Measurements from ENCODE around the gene FEN1.

FEN1 gene

DNA sequence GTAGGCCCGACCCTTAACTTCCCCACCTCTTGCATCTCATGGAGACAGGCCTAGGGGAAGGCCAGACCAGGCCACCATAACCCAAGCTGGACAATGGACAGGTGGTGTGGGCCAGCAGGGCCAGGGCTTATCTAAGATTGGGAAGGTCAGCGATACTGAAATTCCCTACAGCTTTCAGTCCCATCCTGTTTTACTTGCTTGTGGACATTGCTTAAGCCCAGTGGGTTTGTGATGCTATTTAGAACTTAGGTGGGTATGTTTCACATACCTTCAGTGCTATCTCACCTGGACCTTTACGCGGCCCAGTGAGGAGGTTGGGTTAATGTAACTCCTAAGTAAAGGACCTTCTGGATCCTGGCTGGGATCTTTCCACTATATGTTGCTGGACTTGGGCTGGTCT is 37.1 kb downstream of the FEN1 start:
- intact Hi-C loops (cut with DNase I) = no loop called here
- no peak for DNase-seq

DNA sequence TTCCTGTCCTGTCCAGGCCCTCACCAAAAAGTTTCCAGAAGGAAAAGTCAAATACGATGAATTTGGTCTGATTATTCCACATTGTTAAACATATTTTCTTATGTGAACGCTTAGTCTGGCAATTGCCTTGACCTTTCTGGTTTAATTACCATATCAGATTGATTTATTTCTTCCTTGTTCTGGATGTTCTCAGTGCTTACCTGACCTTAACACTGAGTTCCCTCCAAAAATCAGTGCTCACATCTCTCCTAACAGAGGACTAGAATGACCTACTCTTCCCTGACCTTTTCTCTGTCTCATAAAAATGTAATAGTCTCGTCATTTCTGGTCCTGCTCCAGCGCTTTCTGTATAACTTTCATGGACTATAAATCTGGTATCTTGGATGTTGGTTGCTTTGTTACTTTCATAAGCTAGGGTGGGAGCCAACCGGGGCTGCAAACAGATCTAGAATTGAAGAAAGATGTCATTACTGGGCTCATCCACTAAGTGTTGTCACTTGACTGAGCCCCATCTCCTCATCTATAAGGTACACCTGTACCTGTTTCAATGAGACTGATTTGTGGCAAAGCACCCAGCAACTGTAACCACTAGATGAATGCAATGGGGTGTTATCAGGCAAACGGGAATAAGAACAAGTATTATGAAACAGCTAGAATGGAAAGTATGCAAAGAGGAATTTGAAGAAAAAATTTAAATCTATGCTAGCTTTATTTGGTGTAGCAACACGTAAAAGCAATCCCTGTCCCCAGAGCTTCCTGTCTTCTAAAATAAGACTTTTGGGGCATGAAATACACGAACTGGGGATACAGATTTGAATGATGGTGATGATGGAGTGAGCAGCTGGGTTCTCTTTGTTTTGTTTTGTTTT is 37.8 kb downstream of the FEN1 start:
- DNase-seq = no peak
- intact Hi-C loops (cut with DNase I) = no loop called here

DNA sequence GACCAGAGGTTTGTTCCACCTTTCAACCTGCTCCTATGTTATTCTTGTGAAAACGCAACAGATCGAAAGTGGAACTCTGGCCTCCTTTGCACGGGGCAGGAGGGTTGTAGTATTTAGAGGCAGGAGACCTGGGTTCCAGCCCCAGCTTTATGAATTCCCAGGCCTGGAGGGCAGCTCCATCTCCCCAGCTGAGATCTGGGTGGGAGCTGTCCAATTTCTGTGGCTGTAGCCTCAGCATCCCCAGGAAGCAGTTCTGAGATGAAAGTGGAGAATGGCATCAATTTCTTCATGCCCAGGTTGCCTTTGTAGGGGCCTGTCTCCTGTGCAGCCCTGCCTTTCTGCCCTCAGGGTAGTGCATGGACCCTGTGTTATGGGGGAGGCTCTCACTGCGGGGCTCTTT is 39.5 kb downstream of the FEN1 start:
- intact Hi-C loops (cut with DNase I) = no loop called here
- DNase-seq = no peak

DNA sequence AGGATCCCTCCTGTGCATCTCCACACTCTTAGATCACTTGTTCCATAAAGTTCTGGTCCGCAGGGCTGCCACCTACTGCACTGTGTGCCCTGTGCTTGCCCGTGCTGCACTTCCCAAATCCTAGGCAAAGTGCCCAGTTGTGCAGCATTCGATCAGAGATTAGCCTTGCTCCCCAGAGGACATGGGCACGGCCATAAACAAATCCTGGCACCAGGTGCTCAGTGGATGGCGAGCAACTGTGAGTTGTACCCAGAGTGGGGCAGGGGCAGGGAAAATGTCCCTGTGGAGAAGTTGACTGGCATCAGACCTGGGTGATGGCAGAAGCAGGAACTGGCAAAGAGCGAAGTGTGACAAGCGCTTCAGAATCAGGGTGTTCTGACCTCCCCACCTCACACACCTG is 40.0 kb downstream of the FEN1 start:
- intact Hi-C loops (cut with DNase I) = no loop called here
- DNase-seq = no peak

DNA sequence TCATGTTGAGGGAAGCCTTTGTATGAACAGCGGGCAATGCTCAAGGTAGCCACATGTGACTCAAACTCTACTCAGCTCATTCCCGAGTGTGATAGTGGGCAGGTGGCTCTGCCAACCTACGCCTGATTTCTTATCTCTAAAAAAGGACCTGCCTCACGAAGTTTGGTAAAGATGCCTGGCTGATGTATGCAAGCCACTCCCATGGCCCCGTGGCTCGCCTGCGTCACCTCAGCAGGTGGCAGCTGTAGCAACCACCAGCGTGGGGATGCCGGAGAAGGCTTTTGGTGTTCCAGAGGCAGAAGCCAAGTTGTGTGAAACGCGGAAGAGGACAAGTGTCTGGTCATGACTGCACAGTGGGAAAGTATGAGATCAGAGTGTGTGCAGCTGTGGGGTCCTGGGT is 40.8 kb downstream of the FEN1 start:
- intact Hi-C loops (cut with DNase I) = no loop called here
- DNase-seq = no peak

DNA sequence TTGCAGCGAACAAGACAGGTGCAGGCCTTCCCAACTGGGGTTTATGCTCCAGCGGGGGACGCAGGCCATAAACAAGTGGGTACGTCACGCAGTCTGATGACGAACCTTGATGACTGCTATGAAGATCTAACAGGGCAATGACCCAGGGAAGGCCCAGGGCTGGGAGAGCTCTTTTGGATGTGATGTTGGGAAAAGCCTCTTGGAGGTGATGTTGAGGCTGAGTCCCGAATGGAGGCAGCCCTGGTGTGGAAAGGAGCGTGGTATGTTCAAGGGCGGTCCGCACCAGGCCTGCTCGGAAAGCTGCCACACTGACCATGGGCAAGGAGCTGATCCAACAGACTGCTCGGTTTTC is 41.2 kb downstream of the FEN1 start:
- DNase-seq = no peak
- intact Hi-C loops (cut with DNase I) = no loop called here

DNA sequence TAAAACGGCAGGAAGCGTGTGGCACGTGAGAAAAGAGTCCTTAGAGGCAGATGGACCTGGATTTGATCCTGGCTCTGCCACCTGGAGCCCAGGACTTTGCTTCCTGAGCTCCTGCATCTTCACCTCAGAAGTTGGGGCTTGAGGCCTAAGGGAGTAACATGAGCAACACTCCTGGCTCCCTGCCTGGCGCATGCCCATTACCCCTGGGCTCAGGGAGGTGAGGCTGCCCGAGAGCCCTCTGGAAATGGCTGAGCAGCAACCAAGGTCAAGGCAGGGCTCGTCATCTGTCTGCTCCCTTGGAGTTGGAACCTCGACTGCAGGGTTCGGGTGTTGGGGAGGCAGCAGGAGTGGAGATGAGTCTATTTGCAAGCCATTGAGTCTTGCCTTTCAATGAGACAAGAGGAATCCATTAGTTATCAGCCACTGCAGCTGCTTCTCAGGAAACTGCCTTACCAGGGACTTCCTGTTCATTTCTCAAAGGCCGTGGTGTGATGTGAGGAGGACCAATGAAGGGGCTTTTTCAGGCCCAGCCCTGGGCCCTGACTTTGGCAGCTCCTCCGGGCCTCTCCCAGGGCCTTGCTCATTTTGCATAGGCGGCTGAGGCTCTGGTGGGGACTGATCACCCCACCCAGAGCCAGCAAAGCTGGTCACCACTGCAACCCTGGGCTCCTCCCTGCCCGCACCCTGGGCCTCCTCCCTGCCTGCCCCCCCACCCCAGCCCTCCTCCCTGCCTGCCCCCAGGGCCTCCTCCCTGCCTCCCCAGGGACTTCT is 41.8 kb downstream of the FEN1 start:
- intact Hi-C loops (cut with DNase I) = no loop called here
- peak in 17 of 42 donors; percentile 20 to 68 (median 38) for DNase-seq

DNA sequence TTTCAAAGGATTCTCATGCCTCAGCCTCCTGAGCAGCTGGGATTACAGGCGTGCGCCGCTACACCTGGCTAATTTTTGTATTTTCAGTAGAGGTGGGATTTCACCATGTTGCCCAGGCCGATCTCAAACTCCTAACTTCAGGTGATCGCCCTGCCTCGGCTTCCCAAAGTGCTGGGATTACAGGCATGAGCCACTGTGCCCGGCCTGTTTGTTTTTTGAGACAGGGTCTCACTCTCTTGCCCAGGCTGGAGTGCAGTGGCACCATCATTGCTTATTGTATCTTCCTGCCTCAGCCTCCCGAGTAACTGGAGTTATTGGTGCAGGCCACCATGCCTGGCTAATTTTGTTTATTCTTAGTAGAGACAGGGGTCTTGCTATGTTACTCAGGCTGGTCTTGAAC is 43.5 kb downstream of the FEN1 start:
- no peak for DNase-seq
- intact Hi-C loops (cut with DNase I) = no loop called here

DNA sequence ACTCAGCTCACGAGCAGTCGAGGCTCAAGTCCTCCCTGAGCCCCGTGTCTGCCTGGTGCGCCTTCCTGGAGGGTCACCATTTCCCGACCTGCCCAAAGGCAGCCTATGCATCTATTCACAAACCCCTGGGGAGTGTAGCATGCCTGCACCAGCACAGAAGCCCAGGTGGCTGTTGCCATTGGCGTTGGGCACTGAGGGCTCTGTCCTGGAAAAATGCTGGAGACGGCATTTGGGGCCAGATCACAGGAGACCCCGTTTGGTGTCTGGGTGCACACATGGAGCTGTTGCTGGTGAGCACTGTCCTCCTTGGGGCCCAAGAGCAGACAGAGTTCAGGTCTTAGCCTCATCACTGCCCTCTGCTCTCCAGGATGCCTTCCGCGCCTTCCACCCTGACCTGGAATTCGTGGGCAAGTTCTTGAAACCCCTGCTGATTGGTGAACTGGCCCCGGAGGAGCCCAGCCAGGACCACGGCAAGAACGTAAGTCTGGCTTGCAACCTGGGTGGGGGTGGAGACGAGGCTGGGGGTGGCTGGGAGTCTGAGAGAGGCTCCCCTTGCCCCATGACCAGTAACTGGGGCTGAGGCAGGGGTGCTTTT is 44.8 kb downstream of the FEN1 start:
- intact Hi-C loops (cut with DNase I) = no loop called here
- DNase-seq = no peak

DNA sequence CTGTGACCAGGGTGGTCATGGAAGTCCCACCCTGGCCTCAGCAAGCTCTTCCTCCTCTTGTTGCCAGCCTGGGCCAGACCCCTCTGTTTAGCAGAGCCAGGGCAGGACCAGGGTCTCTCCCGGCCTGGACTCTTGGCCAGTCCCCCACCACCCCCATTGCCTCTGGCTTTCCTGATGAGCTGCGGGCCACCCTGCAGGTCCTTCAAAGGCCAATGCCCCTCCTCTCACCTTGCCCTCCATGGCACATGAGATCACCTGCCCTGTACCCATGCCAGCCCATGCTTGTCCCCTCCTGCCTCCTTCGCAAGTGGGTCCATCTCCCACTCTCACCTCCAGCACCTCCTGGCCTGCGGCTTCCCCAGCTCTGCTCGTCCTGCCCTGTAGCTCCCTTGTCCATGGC is 45.8 kb downstream of the FEN1 start:
- intact Hi-C loops (cut with DNase I) = no loop called here
- no peak for DNase-seq

DNA sequence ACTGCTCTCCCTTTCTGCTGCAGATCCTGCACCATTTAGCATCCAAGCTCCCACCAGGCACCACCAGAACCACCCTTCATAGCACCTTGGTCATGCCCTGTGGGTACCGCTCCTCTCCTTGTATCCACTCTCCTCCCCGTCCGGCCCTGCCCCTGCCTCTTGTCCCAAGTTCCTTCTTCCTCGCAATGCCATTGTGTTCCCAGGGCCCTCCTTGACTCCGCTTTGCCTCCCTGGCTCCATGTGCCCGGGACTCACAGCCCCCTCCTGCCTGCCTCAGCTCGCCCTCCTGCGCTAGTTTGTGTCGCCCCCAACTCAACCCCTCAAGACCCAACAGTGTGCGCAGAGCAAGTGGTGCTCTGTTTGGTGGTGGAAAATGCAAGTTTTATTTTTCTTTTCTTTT is 46.2 kb downstream of the FEN1 start:
- intact Hi-C loops (cut with DNase I) = no loop called here
- DNase-seq = no peak

DNA sequence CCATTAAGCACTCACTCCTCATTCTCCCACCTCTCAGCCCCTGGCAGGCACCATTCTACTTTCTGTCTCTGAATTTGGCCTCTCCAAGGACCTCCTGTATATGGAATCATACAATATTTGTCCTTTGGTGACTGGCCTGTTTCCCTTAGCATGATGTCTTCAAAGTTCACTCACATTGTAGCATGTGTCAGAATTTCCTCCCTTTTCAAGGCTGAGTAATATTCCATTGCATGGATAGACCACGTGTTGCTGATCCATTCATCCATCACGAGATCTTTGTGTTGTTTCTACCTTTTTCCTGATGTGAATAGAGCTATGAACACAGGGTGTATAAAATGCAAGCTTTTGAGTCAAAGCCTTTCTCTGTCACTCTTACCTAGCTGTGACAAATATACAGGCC is 47.0 kb downstream of the FEN1 start:
- DNase-seq = no peak
- intact Hi-C loops (cut with DNase I) = no loop called here

DNA sequence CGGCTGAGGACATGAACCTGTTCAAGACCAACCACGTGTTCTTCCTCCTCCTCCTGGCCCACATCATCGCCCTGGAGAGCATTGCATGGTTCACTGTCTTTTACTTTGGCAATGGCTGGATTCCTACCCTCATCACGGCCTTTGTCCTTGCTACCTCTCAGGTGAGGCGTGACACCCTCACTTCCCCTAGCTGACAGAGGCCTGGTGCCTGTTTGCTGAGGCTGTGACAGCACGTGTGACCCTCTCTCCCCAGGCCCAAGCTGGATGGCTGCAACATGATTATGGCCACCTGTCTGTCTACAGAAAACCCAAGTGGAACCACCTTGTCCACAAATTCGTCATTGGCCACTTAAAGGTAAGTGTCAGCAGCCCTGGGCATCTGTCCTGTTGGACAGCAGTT is 47.7 kb downstream of the FEN1 start:
- intact Hi-C loops (cut with DNase I) = no loop called here
- no peak for DNase-seq

DNA sequence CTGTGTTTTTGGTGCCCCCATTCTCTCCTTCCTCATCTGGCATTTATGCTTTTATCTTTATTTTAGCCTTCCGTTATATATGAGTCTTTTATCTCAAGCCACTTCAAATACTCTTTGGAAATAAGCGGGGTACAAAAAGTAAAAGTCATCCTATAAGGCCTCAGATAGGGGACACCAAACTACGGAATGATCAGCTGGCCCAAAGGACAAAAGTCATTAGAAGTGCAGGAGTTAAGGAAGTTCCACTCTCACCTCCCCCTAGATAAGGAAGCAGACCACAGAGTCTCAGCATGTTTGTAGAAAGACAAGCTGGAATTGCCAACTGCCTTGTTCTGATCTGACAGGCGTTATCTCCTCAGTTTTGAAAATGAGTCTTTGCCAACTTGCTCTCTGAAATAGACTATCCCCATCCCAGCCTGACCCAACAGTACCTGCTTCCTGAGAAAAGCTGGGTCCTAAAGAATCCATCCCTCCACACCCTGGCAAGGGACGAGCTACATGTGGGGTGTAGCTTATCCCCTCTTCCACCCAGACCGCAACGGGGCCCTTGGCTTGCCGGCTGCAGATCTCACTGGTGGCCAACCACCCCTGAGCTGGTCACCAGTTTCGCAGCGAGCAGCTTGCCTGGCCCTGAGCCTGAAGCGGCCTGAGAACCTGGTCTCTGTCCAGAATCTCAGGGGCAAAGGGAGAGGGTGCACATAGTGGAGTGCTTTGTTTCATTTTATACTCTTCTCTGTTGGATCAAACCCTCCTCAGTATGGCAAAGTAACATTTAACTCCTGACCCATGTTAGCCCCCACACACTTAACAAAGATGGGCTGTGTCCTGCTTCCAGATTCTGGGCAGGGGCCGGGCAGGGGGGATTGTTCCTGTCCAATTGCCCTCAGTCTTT is 49.2 kb downstream of the FEN1 start:
- peak in 33 of 42 donors; percentile 28 to 79 (median 55) for DNase-seq
- intact Hi-C loops (cut with DNase I) = no loop called here

DNA sequence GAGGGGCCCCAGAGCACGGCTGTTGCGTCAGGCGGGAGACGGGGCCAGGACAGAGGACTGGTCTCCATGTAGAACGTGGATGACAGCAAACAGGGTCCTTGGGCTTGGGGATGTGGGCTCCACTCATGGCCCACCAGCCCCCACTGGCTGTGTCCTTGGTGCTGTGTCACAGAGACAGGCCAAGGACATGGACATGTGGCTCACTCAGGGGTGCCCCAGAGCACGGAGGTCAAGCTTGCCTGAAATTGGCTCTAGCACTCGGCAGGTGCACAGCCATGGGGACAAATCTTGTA is 49.8 kb downstream of the FEN1 start:
- intact Hi-C loops (cut with DNase I) = no loop called here
- DNase-seq = no peak

DNA sequence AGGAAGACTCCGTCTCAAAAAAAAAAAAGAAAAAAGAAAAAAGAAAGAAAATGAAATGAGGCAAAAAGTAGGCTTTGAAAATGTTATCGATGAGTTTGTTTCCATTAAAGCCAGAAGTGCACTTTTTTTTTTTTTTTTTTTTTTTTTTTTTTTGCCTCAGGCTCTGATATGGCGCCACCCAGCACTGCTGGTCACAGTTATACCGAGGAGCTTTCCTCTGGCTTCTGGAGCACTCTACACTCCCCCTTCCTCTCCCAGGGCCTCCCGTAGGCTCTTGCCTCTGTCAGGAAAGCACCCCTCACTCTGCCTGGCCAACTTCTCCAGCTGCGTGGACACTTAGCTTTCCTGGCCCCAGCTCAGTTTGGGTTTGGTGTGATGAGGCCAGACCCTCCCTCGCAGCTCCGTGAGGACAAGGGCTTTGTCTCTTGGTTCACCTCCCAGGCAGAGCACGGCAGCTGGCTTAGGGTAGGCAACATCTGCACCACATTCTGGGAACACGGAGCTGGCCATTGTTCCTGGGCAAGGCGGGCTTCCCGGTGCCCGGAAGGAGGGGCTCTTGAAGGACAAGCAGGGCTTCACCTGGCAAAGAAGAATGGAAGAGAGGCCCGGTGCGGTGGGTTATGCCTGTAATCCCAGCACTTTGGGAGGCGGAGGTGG is 52.3 kb downstream of the FEN1 start:
- intact Hi-C loops (cut with DNase I) = no loop called here
- no peak for DNase-seq

DNA sequence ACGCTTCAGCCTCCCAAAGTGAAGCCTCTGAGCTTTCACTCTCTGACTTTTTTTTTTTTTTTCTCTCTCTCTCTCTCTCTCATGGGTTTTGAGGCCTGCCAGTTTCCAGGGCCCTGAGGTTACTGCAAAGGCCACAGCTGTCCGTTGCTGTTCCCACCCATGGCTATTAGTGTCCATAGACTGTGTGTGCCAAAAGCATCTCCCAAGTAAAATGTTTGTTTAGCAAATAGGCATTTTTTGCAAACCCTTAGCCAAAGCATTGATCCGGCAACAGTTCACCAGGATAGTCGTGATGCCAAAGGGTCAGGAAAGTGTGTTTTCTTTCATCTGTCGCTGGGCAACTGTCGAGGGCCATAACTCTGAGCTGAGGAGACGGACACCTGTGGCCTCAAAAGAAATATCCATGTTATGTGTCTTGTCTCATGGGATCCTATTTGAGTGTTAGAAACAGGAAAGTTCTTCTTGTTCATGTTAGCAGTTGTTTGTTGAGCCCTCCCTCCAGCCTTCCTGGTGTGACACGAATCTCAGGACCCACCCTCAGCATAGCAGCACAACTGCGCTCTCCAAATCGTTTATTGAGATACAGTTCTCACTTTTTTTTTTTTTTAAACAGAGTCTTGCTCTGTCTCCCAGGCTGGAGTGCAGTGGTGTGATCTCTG is 53.8 kb downstream of the FEN1 start:
- intact Hi-C loops (cut with DNase I) = no loop called here
- DNase-seq = no peak

All from head of caudate nucleus (tissue), 42 donors.